GM10248 (cell line): Measurements from ENCODE around the gene LRRC7.

Source experiments
- CTCF ChIA-PET: fragments of 300-600 bp; sonication (Branson Sonifier 250); formaldehyde crosslinking; extraction: SDS; loops from one replicate; lab custom pipeline; 2021; ENCODE audit warnings: antibody characterized with exemption; lab: Yijun Ruan, JAX
- POLR2A ChIA-PET: fragments of 350-650 bp; sonication (Branson Sonifier 250); formaldehyde crosslinking; extraction: SDS; loops from one replicate; lab custom pipeline; 2020; ENCODE audit warnings: antibody characterized with exemption; lab: Yijun Ruan, JAX
- DNase-seq: peaks from one replicate; pipeline ENCODE4 v3.0.0; 2012; ENCODE audit errors: extremely low spot score
- TF ChIP-seq, protein P1 (sequence below): IDR thresholded peaks from 2 replicates; pipeline ENCODE4 v1.5.1; 2012; ENCODE audit warnings: mild to moderate bottlenecking, low read depth; ENCODE audit errors: extremely low read depth, missing control alignments, control extremely low read depth

Gene LRRC7

DNA sequence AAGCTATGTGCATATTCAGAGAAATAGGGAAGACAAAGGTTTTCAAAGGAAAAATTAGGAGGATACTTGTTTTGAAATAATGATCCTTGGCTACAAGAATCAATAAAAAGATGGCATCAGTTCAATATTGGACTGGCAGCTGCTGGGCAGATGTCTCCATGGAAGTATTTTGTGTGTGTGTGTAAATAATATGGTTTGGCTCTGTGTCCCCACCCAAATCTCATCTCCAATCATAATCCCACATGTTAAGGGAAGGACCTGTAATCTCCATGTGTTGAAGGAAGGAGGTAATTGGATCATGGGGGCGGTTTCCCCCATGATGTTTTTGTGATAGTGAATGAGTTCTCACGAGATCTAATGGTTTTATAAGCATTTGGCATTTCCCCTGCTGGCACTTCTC lies 40.4 kb upstream of the LRRC7 start:
- DNase-seq: no peak
- ChIA-PET POLR2A (interaction anchor here (0.5 kb wide), 1 partner anchor 27 kb away, joined by 3 read pairs; no protein-coding TSS in a partner anchor), CTCF (no interaction called here)
- TF ChIP-seq, protein P1, sequence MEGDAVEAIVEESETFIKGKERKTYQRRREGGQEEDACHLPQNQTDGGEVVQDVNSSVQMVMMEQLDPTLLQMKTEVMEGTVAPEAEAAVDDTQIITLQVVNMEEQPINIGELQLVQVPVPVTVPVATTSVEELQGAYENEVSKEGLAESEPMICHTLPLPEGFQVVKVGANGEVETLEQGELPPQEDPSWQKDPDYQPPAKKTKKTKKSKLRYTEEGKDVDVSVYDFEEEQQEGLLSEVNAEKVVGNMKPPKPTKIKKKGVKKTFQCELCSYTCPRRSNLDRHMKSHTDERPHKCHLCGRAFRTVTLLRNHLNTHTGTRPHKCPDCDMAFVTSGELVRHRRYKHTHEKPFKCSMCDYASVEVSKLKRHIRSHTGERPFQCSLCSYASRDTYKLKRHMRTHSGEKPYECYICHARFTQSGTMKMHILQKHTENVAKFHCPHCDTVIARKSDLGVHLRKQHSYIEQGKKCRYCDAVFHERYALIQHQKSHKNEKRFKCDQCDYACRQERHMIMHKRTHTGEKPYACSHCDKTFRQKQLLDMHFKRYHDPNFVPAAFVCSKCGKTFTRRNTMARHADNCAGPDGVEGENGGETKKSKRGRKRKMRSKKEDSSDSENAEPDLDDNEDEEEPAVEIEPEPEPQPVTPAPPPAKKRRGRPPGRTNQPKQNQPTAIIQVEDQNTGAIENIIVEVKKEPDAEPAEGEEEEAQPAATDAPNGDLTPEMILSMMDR: no peak

- POLR2A ChIA-PET: no interaction called here
- no peak for DNase-seq
- CTCF ChIA-PET: no interaction called here
- TF ChIP-seq, protein P1: no peak
Measured at GRCh38 chr1:69528376-69528775, 39.3 kb upstream of the LRRC7 start.

DNA sequence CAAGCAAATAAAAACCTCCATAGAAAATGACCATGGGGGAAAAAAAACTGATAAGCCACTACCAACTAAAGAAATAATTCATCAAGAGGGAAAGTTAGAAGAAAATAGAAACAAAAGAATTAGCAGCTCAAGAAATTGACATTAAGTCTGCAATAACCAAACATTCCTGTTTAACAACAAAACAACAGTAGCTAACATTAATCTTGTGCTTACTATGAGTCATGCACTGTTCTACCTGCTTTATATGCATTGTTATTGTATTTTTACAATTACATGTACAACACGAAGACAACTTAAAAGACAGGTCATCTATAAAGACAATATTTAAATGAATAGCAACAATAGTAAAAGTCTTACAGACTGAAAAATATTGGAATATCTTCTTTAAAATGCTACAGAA lies 34.4 kb upstream of the LRRC7 start:
- CTCF ChIA-PET: interaction anchor here (1.5 kb wide), 1 partner anchor 11 kb away, joined by 4 read pairs; no protein-coding TSS in a partner anchor
- POLR2A ChIA-PET: no interaction called here

GRCh38 chr1:69534829-69535228 lies 32.9 kb upstream of the LRRC7 start:
- DNase-seq: no peak
- POLR2A ChIA-PET: no interaction called here
- TF ChIP-seq, protein P1: no peak
- CTCF ChIA-PET: interaction anchor here (1.0 kb wide), 1 partner anchor 15 kb away, joined by 3 read pairs; no protein-coding TSS in a partner anchor

More for the DNA sequence above, 34.4 kb upstream of the LRRC7 start:
- no peak for DNase-seq
- TF ChIP-seq, protein P1: no peak

DNA sequence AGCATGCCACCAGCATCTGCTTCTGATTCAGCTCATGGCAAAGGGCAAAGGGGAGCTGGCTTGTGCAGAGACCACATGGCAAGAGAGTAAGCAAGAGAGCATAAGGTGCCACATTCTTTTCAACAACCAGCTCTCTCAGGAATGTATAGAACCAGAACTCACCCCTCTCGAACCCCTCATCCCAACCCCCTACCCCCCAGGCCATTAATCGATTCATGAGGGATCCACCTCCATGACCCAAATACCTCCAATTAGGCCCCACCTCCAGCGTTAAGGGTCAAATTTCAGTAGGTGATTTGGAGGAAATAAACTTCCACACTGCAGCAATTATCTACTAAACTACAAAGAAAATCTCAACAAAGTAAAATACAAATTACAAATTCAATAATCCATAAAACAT lies 32.2 kb upstream of the LRRC7 start:
- no peak for DNase-seq
- CTCF ChIA-PET: interaction anchor here (1.0 kb wide), 1 partner anchor 14 kb away, joined by 3 read pairs; no protein-coding TSS in a partner anchor

DNA sequence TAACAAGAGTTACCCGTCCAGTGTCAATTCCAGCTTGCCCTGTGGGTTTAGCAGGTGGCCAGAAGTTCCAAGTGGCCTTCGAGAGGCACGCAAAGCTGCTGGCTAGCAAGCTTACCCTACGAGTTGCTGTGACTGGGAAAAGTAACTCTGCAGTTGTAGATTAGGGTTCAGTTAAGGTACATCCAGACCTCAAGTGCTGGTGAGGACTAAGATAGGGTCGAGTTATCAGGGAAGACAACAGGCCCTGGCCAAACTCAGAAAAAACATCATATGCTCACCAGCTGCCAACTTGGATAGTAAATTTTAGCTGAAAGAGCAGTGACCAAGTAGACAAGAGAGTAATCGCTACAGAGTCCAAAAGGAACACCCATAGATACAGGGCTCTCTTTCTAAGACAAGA lies 27.7 kb upstream of the LRRC7 start:
- no peak for DNase-seq
- ChIA-PET POLR2A (no interaction called here), CTCF (no interaction called here)
- TF ChIP-seq, protein P1: no peak

More for the DNA sequence above, 32.2 kb upstream of the LRRC7 start:
- POLR2A ChIA-PET: no interaction called here
- TF ChIP-seq, protein P1: no peak
